Measurements from ENCODE around the gene HNRNPA0.
A peak's percentile ranks its signal among the peaks of the same experiment; 100 is the strongest.

HNRNPA0 gene

GRCh38 chr5:137753691-137754187 lies 424 bp downstream of the HNRNPA0 start:
- DNase-seq: peak; percentile 45

DNA sequence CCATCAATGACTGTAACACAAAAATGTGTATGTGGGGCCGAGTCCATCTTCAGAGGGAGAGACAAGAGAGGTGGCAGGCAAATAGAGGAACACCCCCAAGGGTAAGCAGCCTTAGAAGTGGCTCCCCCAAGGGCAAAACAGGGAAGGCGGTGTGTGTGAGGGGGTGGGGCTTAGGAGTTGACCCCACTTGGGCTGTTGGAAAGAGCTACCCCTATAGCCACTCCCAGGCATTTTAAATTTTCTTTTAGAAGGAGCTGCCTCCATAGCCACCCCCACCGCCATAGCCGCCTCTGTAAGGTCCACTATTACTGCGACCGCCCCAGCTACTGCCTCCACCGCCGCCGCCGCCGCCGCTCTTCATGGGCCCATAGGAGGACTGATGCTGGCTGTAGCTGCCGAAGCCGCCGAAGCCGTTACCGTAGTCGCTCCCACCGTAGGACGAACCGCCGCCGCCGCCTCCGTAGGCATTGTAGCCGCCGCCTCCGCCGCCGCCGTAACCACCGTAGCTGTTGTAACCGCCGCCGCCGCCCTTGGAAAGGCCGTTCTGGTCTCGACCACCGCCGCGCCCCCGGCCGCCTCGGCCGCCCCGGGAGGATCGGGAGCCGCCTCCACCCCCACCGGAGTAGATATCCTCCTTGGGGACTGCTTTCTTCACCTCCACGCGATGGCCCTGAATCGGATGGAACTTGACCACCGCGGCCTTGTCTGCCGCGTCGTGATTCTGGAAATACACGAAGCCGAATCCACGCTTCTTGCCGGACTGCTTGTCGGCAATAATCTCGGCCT lies 1.1 kb downstream of the HNRNPA0 start:
- DNase-seq: no peak

DNA sequence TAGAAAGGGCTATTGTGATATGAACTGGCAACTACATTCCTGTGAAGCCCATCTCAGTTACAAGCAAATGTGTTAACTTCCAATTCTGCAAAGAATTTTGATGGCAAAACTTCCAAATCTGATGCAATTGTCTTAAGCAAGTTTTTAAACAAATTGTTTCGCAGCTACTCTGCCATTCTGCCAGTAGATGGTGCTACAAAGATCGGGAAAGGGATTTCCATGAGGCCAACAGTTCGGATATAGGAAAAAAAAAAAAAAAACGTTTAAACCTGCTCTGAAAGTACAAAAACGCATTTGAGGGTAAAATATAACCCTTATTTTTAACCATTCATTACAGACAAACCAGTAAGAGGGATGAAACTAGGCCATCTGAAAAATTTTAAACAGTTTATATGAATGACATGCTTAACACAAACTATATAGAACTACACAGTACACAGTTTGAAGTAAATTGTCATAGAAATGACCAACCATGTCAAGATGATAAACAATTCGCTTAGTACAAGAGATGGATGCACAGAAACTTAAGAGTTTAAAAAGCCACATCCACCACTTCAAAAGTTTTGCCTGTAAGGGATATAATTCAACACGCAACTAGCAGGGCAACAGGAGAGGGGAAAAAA lies 2.2 kb downstream of the HNRNPA0 start:
- peak; percentile 21 for DNase-seq

GRCh38 chr5:137750436-137750835 lies 3.7 kb downstream of the HNRNPA0 start:
- DNase-seq: no peak

GRCh38 chr5:137747848-137748247 lies 6.3 kb downstream of the HNRNPA0 start:
- DNase-seq: no peak

- peak; percentile 71 for DNase-seq
Measured at GRCh38 chr5:137743031-137743640, 11.0 kb downstream of the HNRNPA0 start.

DNA sequence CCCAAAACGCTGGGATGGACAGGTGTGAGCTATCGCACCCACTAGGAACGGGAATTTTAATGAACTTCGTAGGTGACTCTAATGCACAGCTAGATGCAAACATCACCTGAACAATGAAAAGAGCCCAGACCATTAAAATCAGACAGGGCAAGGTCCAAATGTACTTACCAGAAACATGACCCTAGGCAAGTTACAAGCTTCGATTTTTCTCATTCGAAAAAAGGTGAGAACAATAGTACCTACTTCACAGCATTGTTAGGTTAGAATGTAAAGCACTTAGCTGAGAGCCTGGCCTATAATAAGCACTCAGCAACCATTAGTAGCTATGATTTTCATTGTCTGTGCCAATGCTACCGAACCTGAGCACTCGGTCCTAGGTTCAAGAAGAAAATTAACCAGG lies 12.4 kb downstream of the HNRNPA0 start:
- DNase-seq: no peak

DNA sequence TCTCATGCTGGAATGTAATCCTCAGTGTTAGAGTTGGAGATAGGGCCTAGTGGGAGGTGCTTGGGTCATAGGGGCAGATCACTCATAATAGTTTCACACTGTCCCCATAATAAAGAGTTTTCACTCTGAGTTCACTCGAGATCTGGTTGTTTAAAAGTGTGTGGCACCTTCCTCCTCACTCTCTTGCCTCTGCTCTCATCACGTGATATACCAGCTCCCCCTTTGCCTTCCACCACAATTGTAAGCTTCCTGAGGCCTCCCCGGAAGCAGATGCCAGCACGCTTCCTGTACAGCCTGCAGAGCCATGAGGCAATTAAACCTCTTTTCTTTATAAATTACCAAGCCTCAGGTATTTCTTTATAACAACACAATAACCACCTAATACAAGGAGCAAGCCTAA lies 14.4 kb downstream of the HNRNPA0 start:
- DNase-seq: no peak

DNA sequence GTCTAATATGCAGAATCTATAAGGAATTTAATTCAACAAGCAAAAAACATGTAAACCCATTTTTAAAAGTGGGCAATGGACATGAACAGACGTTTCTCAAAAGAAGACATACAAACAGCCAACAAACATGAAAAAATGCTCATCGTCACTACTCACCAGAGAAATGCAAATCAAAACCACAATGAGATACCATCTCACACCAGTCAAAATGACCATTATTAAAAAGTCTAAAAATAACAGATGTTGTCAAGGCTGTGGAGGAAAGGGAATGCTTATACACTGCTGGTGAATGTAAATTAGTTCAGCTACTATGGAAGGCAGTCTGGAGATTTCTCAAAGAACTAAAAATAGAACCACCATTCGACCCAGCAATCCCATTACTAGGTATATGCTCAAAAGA lies 15.2 kb downstream of the HNRNPA0 start:
- no peak for DNase-seq

- no peak for DNase-seq
Measured at GRCh38 chr5:137737349-137738131, 16.6 kb downstream of the HNRNPA0 start.

DNA sequence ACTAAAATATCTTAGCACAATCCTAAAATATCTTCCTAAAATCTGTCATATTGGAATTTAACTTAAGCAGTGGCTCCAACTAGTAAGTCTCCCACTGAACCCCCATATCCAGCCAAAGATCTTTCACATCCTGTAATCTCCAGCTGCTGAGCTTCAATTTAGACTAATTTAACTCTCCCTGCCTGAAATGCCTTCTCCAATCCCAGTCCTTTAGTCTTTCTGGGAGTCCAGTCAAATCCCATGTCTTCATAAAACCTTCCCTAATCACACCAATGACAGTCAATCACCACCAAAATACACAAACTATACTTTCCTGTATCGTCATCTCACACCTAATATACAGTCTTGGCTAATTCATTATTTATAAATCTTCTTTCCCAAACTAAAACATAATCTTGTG lies 17.7 kb downstream of the HNRNPA0 start:
- DNase-seq: no peak

GRCh38 chr5:137735555-137736284 lies 18.4 kb downstream of the HNRNPA0 start, which contains the start of gene KLHL3:
Gene KLHL3 (minus strand): TSS chr5:137736089. CDS start chr5:137735646, 443 bp downstream.
- DNase-seq: peak; percentile 75

GRCh38 chr5:137734962-137735554 lies 19.1 kb downstream of the HNRNPA0 start:
- DNase-seq: peak; percentile 35

DNA sequence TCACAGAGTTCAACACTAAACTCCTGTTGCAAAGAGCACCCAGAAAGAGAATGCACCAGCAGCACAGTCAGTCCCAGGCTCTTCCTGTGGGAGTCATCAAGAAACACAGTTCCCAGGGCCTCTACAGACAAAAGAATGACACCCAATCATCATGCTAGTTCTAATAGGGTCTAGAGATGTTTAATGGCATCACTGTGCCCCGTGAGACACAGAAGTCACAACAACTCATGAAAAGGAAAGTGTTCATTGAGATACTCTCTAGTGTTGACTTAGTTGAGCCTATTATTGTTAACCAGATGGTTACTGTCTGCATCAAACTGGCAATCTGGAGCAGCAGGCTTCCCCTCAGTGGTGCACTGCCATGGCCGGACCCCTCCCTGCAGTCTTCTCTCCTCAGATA lies 19.8 kb downstream of the HNRNPA0 start:
- no peak for DNase-seq

GRCh38 chr5:137733922-137734321 lies 20.2 kb downstream of the HNRNPA0 start:
- no peak for DNase-seq

DNA sequence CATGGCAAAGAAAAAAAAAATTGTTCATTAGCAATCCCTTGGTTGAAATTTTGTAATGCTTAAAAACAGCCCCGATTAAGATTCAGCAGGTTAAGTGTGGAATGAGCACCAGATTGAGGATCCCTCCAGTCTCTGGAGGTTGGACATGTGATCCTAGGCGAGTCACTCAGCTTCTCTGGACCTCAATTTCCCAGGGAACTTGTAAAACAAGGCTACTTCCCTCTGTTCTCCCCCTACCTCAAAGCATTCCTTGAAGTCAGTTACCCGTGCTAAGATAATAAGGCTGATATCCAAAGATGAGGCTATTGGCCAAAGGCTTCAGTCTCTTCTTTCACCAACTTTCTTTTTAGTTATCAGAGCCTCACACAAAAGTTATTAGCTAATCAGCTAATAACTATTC lies 21.2 kb downstream of the HNRNPA0 start:
- no peak for DNase-seq

GRCh38 chr5:137731176-137731575 lies 23.0 kb downstream of the HNRNPA0 start:
- no peak for DNase-seq

DNA sequence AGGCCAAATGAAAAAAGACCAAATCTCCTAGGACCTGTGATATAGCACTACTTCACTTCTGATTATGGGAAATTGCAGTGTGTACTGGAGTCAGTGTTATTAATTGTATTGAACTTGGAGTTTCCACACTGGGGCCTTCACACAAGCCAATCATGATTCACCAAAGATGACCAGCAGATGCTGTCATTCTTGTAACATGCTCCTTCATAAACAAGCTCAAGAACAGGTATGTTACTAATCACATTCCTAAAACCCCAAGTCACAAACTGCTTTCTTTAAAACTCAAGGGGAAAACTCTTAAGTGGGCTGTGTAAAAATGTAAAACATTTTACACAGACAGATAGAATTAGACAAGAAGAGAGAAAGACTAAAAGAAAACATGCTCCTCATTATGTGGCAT lies 23.8 kb downstream of the HNRNPA0 start:
- no peak for DNase-seq

DNA sequence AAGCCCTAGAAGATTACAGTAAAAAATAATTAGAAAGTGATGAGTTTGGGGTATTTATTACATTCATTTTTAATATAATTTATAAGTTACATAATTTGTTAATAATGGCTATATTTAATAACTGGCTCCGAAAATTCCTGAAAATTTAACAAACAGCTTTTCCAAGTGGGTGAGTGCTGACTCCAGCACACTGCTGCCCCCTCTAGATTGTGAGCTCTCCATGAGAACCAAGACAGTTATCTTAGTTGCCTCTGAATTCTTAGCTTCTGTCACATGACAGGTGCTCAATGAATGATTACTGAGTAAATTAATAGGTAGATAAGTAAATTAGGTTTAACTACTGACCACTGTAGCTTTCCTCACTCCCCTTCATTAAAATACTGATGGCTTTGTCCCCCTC lies 26.1 kb downstream of the HNRNPA0 start:
- no peak for DNase-seq

- no peak for DNase-seq
Measured at GRCh38 chr5:137727623-137728022, 26.5 kb downstream of the HNRNPA0 start.

DNA sequence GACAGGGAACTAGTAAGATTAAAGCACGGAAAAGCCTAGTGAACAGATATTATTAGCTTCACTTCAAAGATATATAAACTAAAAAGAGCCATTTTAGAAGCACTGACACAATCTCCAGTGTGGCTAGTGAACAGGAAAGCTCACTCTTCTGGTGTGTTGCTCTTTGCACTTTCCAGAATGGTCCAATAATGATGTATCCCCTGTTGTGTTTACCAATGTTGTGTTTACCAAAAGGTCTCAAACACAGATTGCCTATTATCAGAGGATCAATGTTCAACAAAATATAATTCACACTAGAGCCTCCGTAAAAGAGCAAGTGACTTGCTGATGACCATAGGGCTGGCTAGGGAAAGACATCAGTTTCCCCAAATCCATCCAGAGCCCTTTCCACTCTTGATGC lies 29.9 kb downstream of the HNRNPA0 start:
- no peak for DNase-seq

- no peak for DNase-seq
Measured at GRCh38 chr5:137718611-137719010, 35.6 kb downstream of the HNRNPA0 start.
